HepG2 (cell line): ENCODE measurements around the gene SH3GL1. TPM values are rescaled to one million over a fixed set of nuclear protein-coding genes. Genes with fewer than 3 reads are reported as not detected.
A peak's percentile ranks its signal among the peaks of the same experiment; 100 is the strongest.

Source experiments
- ATAC-seq: fragments of 200-7000 bp; cut with Tn5 transposase; 3 replicates; pipeline ENCODE4 v1.9.1; 2020; ENCODE audit warnings: mild to moderate bottlenecking, moderate library complexity
- BruUV-seq: library from RNA; stranded (reverse); fragments of 400-500 nt; replicated peaks from 2 replicates; lab custom pipeline; 2021; lab: Mats Ljungman, UMichigan
- CTCF ChIA-PET: fragments of 300-600 bp; formaldehyde crosslinking; extraction: SDS; loops from one replicate; lab custom pipeline; 2021; ENCODE audit warnings: low total read pairs, inconsistent platforms, low intra/inter-chr PET ratio; lab: Yijun Ruan, JAX
- POLR2A ChIA-PET: fragments of 350-600 bp; sonication (Branson Sonifier 250); formaldehyde crosslinking; loops from one replicate; lab custom pipeline; 2020; ENCODE audit warnings: antibody characterized with exemption, inconsistent platforms; lab: Yijun Ruan, JAX
- DNase-seq: peaks from one replicate; pipeline ENCODE4 v3.0.0-alpha.2; 2015; ENCODE audit warnings: low spot score
- FAIRE-seq: peaks from 3 replicates; lab custom pipeline; 2011; peaks lifted over from hg19 to GRCh38; lab: Jason Lieb, UNC
- H2AFZ ChIP-seq: one replicate; pipeline ENCODE4 v1.6.1; 2011; ENCODE audit warnings: low read length, inconsistent platforms
- H3K27ac ChIP-seq: fragments of 300-600 bp; 3 replicates; pipeline ENCODE4 v1.8.0; 2011; ENCODE audit warnings: mixed run types, mild to moderate bottlenecking, mixed read lengths, low read length, inconsistent platforms; ENCODE audit not compliant: insufficient read depth; ENCODE audit errors: extremely low read length
- H3K27me3 ChIP-seq, 2 experiments: fragments of 200-600 bp in 1 of 2; 2 replicates in 1 of 2; 3 replicates in 1 of 2; pipeline versions ENCODE4 v1.6.0 to v1.8.0; 2011; ENCODE audit warnings: low read length in 2 of 2, mild to moderate bottlenecking in 2 of 2, moderate library complexity in 2 of 2, inconsistent platforms in 1 of 2; ENCODE audit not compliant: insufficient read depth in 2 of 2, control insufficient read depth in 1 of 2
- H3K36me3 ChIP-seq, 2 experiments: fragments of 200-600 bp in 1 of 2; replicated peaks in 1 of 2; 2 replicates in 1 of 2; 3 replicates in 1 of 2; pipeline versions ENCODE4 v1.5.1 to v1.8.0; 2011; ENCODE audit warnings: low read length in 2 of 2, inconsistent platforms in 1 of 2; ENCODE audit not compliant: insufficient read depth in 2 of 2, control insufficient read depth in 1 of 2
- H3K4me1 ChIP-seq: 2 replicates; pipeline ENCODE4 v1.5.1; 2012; ENCODE audit warnings: low read length, inconsistent platforms; ENCODE audit not compliant: insufficient read depth
- H3K4me2 ChIP-seq: 2 replicates; pipeline ENCODE4 v1.6.0; 2011; ENCODE audit warnings: low read depth, low read length, inconsistent platforms
- H3K4me3 ChIP-seq, 3 experiments: fragments of 200-600 bp in 1 of 3; sonication (generic), shearing (Covaris generic) in 1 of 3; replicated peaks in 1 of 3; 2 replicates each; pipeline ENCODE4 v1.5.1; 2011 to 2016; ENCODE audit warnings: low read length in 3 of 3, inconsistent platforms in 2 of 3, low read depth in 2 of 3, mild to moderate bottlenecking in 2 of 3, control low read depth in 1 of 3, mixed read lengths in 1 of 3; ENCODE audit not compliant: insufficient read depth in 1 of 3
- H3K79me2 ChIP-seq: one replicate; pipeline ENCODE4 v1.6.1; 2011; ENCODE audit warnings: low read length, inconsistent platforms; ENCODE audit not compliant: insufficient read depth
- H3K9ac ChIP-seq: 2 replicates; pipeline ENCODE4 v1.6.0; 2011; ENCODE audit warnings: mild to moderate bottlenecking, low read depth, low read length, inconsistent platforms; ENCODE audit not compliant: insufficient read depth
- H3K9me3 ChIP-seq: 2 replicates; pipeline ENCODE4 v1.5.1; 2012; ENCODE audit warnings: mild to moderate bottlenecking, low read length
- H4K20me1 ChIP-seq: 2 replicates; pipeline ENCODE4 v1.6.0; 2011; ENCODE audit warnings: inconsistent platforms, mild to moderate bottlenecking, low read length, moderate library complexity; ENCODE audit not compliant: insufficient read depth
- ADNP ChIP-seq: sonication (generic); formaldehyde crosslinking; IDR thresholded peaks from 2 replicates; pipeline ENCODE4 v1.4.0; 2020; ENCODE audit warnings: missing genetic modification reagents
- ARNT ChIP-seq: fragments of 450-650 bp; IDR thresholded peaks from 2 replicates; pipeline ENCODE4 v1.6.1; 2017
- KDM5B ChIP-seq: sonication (generic); formaldehyde crosslinking; IDR thresholded peaks from 2 replicates; pipeline ENCODE4 v1.4.0; 2020; ENCODE audit warnings: missing genetic modification reagents, mild to moderate bottlenecking, borderline replicate concordance
- MTF2 ChIP-seq: sonication (generic); formaldehyde crosslinking; IDR thresholded peaks from 2 replicates; pipeline ENCODE4 v1.5.0; 2020; ENCODE audit warnings: missing genetic modification reagents, borderline replicate concordance
- SAP130 ChIP-seq: IDR thresholded peaks from 2 replicates; pipeline ENCODE4 v1.6.1; 2016; ENCODE audit warnings: low read depth
- U2AF2 ChIP-seq: fragments of 200-400 bp; formaldehyde crosslinking; IDR thresholded peaks from 2 replicates; pipeline ENCODE4 v1.6.1; 2017; ENCODE audit warnings: low read depth, mild to moderate bottlenecking, low read length
- XRCC5 ChIP-seq: fragments of 200-400 bp; formaldehyde crosslinking; optimal IDR thresholded peaks from 2 replicates; pipeline ENCODE3; 2017; ENCODE audit warnings: mild to moderate bottlenecking, low read length
- ZBTB7A ChIP-seq: sonication (generic); formaldehyde crosslinking; IDR thresholded peaks from 2 replicates; pipeline ENCODE4 v1.8.0; 2022; ENCODE audit warnings: mild to moderate bottlenecking, missing genetic modification reagents
- ZNF101 ChIP-seq: sonication (generic); formaldehyde crosslinking; IDR thresholded peaks from 2 replicates; pipeline ENCODE4 v1.4.0; 2020; ENCODE audit warnings: mild to moderate bottlenecking, low read depth, missing genetic modification reagents, borderline replicate concordance
- ZNF24 ChIP-seq: fragments of 450-650 bp; IDR thresholded peaks from 2 replicates; pipeline ENCODE4 v1.6.1; 2017; ENCODE audit warnings: antibody characterized with exemption, mild to moderate bottlenecking
- ZNF263 ChIP-seq: sonication (generic); formaldehyde crosslinking; IDR thresholded peaks from 2 replicates; pipeline ENCODE4 v1.4.0; 2020; ENCODE audit warnings: missing genetic modification reagents
- ZNF562 ChIP-seq: sonication (generic); formaldehyde crosslinking; IDR thresholded peaks from 2 replicates; pipeline ENCODE4 v1.8.0; 2022; ENCODE audit warnings: missing genetic modification reagents, borderline replicate concordance
- ZNF674 ChIP-seq: sonication (generic); formaldehyde crosslinking; IDR thresholded peaks from 2 replicates; pipeline ENCODE4 v1.5.0; 2020; ENCODE audit warnings: low read depth, mild to moderate bottlenecking, missing genetic modification reagents
- ZNF747 ChIP-seq: sonication (generic); formaldehyde crosslinking; IDR thresholded peaks from 2 replicates; pipeline ENCODE4 v1.8.1; 2023; ENCODE audit warnings: missing genetic modification reagents, mild to moderate bottlenecking, borderline replicate concordance
- WGBS: methylation state at CpG from one replicate; pipeline ENCODE4 v1.1.6; 2017; ENCODE audit warnings: low lambda C conversion rate; 5-methylcytosine and 5-hydroxymethylcytosine counted together
- in situ Hi-C: cut with HindIII; loops from 2 replicates; pipeline ENCODE4 v1.10.0; 2017; ENCODE audit warnings: low pct_unique_long_range_greater_than_20kb; ENCODE audit not compliant: extremely low pct_ligation_motif_present
- intact Hi-C: fragments of 100-400 bp; cut with micrococcal nuclease; formaldehyde crosslinking; loops from one replicate; pipeline ENCODE4 v1.10.0; 2022; ENCODE audit not compliant: unreplicated experiment
- polyA plus RNA-seq, 8 experiments: library from polyadenylated mRNA; depleted of rRNA in 3 of 8; stranded (reverse) in 7 of 8; unstranded in 1 of 8; fragments of >200 nt; fragmentation: Illumina TruSeq in 4 of 8; extraction: Trizol in 4 of 8; gene quantifications; 2 replicates each; pipeline versions ENCODE4 v1.2.1 to v1.2.3, GENCODE V29; 2011 to 2016; ENCODE audit warnings: low read depth in 4 of 8, missing spikeins in 1 of 8, mixed read lengths in 1 of 8; ENCODE audit not compliant: insufficient read depth in 1 of 8
- total RNA-seq, 5 experiments: library from RNA; depleted of rRNA; stranded (reverse); fragments of >200 nt; fragmentation: Illumina TruSeq; extraction: Trizol; gene quantifications; 2 replicates each; pipeline ENCODE4 v1.2.3, GENCODE V29; 2016; ENCODE audit warnings: low read depth in 1 of 5
- TF ChIP-seq, protein P1 (sequence below): sonication (generic); formaldehyde crosslinking; IDR thresholded peaks from 2 replicates; pipeline ENCODE4 v1.4.0; 2020; ENCODE audit warnings: mild to moderate bottlenecking, missing genetic modification reagents
- TF ChIP-seq, protein P2 (sequence below): sonication (generic); formaldehyde crosslinking; IDR thresholded peaks from 2 replicates; pipeline ENCODE4 v1.4.0; 2020; ENCODE audit warnings: mild to moderate bottlenecking, missing genetic modification reagents, borderline replicate concordance

The SH3GL1 gene
- total and polyA plus RNA-seq, 2 of the 13 experiments (the other 11 are each of a cell fraction or from before 2014, with no cell fraction given) = 33.0 to 45.1 TPM

DNA sequence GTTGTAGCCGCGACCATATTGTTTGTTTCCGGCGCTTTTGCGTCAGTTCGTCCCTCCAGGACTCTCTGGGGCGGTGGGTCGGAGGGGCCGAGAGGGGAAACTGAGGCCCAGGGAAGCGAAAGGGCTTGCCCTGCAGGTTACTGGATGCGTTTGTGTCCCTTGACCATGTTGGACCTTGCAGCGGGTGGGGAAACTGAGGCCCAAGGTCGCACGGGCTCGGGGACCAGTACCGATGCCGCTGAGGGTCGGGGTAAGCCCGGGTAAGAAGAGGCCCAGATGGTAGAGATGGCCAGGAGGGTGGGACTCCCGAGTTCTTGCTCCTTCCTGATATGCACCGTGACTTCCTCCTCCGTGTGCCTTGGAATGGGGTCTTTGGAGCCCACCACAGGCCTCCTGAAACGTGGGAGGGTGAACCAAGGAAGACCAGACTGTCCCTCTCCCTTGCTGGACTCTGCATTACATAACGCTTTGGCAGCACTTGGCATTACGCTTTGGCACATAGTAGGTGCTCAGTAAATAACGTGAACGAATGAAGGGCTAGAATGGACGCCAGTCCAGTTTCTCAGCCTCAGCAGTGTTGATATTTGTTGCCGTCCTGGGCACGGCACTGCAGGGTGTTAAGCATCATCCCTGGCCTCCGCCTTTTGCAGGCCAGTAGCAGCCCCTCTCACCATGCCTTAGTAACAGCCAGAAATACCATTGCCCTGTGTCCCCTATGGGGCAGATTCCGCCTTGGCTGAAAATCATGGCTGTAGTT is 2.8 kb upstream of the SH3GL1 start (continued):
- TF ChIP-seq ADNP (CRISPR knock-in tag) = peak; percentile 3; the same call in 1 of the 2 replicates
- no peak for TF ChIP-seq KDM5B (CRISPR knock-in tag)
- TF ChIP-seq ZNF24 = peak; percentile 86
- 0 out of 2 replicates have a peak, but pooled peaks have one; percentile 21 for TF ChIP-seq SAP130 (CRISPR knock-in tag)

DNA sequence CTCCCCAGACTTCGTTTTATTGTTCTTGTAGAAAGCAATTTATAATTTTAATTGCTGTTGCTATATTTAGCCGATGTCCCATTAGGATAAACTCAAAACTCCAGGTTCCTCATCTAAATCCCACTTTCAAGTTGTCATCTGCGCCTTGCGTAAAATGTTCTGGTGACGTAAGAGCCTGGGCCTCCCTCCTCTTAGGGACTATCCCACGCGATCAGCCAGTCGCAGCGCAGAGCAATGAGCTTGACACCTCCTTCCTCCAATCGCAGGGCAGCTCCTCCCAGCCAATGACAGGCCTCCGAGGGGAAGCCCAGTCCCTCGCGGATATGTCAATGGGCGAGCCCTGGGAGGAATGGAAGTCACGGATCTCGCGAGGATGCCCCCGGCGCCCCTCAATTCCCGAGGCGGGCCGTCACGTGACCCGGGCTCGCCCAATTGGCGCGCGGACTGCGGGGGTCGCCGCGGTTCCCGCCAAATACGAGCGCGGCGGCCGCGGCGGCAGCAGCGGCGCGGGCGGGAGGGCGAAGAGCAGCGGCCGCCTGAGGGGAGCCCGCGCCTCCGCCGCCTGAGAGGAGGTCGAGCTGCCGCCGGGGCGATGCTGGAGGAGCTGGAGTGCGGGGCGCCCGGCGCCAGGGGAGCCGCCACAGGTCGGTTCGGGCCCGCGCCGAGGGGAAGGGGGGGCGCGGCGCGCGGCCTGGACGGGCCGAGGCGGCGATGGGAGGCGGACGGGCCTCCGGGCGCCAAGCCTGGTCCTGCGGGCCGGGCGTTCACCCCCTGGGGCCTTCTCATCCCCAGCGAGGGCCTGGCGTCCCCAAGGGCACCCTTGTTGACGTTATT is 2.0 kb upstream of the SH3GL1 start, which contains the start of gene CHAF1A:
CHAF1A (plus strand) TSS at position 470 of the 834 bp plus-strand sequence; CDS start at position 593, 123 bp downstream.
- H3K4me1 ChIP-seq = peaks cover 75% of the 10 kb centered on the region
- no peaks in the 10 kb centered on the region for H3K9me3 ChIP-seq
- peaks cover 7% of the 10 kb centered on the region for H4K20me1 ChIP-seq
- DNase-seq (peak; percentile 99), FAIRE-seq (peak; percentile 97), ATAC-seq (peak; percentile 94)
- peak within 1 kb of the TSS; percentile 81 for H3K27ac ChIP-seq
- no TSS peak for BruUV-seq
- in situ Hi-C loops (no loop called here), intact Hi-C loops (loop anchor here (5.0 kb wide), 2 partner anchors 55 to 135 kb away; partner anchors contain the start of gene UBXN6)
- H3K4me3 ChIP-seq = peak within 1 kb of the TSS; percentile 82 to 99 (median 88)
- WGBS = 1% methylated on average over 11 of the region's 84 CpGs
- CTCF ChIA-PET = interaction anchor here (3.7 kb wide), 1 partner anchor 27 kb away, joined by 27 read pairs; no protein-coding TSS in a partner anchor
- peaks cover 71% of the 10 kb centered on the region for H3K79me2 ChIP-seq
- H3K36me3 ChIP-seq = peaks cover 0 to 3% of the 10 kb centered on the region in 2 experiments; a peak in 4 of 5 replicates
- peak within 1 kb of the TSS; percentile 44 for H2AFZ ChIP-seq
- H3K4me2 ChIP-seq = peak within 1 kb of the TSS; percentile 96
- H3K27me3 ChIP-seq = no peaks in the 10 kb centered on the region; a peak in 1 of 5 replicates
- POLR2A ChIA-PET = interaction anchor here (1.0 to 1.4 kb wide), 7 partner anchors 11 to 69 kb away, joined by 3 to 23 read pairs (median 5); partner anchors contain the start of gene HDGFL2
- peak within 1 kb of the TSS; percentile 95 for H3K9ac ChIP-seq
- TF ChIP-seq MTF2 (CRISPR knock-in tag) = no peak
- no peak for TF ChIP-seq ZNF674 (CRISPR knock-in tag)
- TF ChIP-seq XRCC5 = no peak
- no peak for TF ChIP-seq ZNF263 (CRISPR knock-in tag)
- TF ChIP-seq ZNF562 = no peak
- no peak for TF ChIP-seq ZBTB7A (CRISPR knock-in tag)
- TF ChIP-seq U2AF2 = no peak
- TF ChIP-seq, protein P1, sequence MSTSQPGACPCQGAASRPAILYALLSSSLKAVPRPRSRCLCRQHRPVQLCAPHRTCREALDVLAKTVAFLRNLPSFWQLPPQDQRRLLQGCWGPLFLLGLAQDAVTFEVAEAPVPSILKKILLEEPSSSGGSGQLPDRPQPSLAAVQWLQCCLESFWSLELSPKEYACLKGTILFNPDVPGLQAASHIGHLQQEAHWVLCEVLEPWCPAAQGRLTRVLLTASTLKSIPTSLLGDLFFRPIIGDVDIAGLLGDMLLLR (CRISPR knock-in tag) = no peak
- no peak for TF ChIP-seq ZNF101 (CRISPR knock-in tag)
- no peak for TF ChIP-seq ZNF747 (CRISPR knock-in tag)
- TF ChIP-seq ARNT = no peak
- TF ChIP-seq, protein P2, sequence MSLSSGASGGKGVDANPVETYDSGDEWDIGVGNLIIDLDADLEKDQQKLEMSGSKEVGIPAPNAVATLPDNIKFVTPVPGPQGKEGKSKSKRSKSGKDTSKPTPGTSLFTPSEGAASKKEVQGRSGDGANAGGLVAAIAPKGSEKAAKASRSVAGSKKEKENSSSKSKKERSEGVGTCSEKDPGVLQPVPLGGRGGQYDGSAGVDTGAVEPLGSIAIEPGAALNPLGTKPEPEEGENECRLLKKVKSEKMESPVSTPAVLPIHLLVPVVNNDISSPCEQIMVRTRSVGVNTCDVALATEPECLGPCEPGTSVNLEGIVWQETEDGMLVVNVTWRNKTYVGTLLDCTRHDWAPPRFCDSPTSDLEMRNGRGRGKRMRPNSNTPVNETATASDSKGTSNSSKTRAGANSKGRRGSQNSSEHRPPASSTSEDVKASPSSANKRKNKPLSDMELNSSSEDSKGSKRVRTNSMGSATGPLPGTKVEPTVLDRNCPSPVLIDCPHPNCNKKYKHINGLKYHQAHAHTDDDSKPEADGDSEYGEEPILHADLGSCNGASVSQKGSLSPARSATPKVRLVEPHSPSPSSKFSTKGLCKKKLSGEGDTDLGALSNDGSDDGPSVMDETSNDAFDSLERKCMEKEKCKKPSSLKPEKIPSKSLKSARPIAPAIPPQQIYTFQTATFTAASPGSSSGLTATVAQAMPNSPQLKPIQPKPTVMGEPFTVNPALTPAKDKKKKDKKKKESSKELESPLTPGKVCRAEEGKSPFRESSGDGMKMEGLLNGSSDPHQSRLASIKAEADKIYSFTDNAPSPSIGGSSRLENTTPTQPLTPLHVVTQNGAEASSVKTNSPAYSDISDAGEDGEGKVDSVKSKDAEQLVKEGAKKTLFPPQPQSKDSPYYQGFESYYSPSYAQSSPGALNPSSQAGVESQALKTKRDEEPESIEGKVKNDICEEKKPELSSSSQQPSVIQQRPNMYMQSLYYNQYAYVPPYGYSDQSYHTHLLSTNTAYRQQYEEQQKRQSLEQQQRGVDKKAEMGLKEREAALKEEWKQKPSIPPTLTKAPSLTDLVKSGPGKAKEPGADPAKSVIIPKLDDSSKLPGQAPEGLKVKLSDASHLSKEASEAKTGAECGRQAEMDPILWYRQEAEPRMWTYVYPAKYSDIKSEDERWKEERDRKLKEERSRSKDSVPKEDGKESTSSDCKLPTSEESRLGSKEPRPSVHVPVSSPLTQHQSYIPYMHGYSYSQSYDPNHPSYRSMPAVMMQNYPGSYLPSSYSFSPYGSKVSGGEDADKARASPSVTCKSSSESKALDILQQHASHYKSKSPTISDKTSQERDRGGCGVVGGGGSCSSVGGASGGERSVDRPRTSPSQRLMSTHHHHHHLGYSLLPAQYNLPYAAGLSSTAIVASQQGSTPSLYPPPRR = no peak
